ENCODE measurements around the gene PLXNA4. TPM values are rescaled to one million over a fixed set of nuclear protein-coding genes. Genes with fewer than 3 reads are reported as not detected.

The PLXNA4 gene
- total and polyA plus RNA-seq, 9 of the 15 experiments (the other 6 are each of a cell fraction or from before 2014, with no cell fraction given): under 0.01 to 0.09 TPM; not detected in 7

DNA sequence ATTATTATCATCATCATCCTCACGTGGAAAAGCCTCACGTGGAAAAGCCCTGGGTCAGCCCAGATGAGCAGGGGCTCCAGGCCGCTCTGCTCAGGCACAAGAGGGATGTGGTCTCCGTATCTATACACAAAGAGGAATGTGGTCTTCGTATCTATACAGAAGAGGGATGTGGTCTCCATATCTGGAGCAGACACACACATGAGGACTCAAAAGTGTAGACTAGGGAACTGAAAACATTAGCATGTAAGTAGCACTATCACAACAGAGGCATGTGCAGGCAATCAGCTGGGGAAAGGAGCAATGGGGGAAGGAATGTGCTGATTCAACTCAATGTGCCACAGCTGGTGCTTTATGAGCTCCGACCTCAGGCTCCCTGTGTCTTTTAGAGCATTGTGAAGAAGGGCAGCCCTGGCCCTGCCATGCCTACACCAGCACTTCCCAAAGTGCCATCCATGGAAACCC, 86.5 kb downstream of the PLXNA4 start (continued):
- 0 out of 4 replicates have a peak, but pooled peaks of 1 of the 2 experiments have one; percentile 21 for TF ChIP-seq HDAC1 (IDR thresholded peaks at IDR 0.05)
- TF ChIP-seq ESRRA (IDR thresholded peaks at IDR 0.05; ENCODE audit: borderline replicate concordance, low read depth): peak; percentile 79; the same call in 1 of the 2 replicates
- TF ChIP-seq RBM25 (IDR thresholded peaks at IDR 0.05; ENCODE audit: low read depth, low read length, severe bottlenecking): no peak
- TF ChIP-seq NR2F6 (CRISPR knock-in tag; IDR thresholded peaks at IDR 0.05): no peak
- TF ChIP-seq TCF15 (CRISPR knock-in tag; IDR thresholded peaks at IDR 0.05): no peak
- TF ChIP-seq, protein P1, sequence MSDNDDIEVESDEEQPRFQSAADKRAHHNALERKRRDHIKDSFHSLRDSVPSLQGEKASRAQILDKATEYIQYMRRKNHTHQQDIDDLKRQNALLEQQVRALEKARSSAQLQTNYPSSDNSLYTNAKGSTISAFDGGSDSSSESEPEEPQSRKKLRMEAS (CRISPR knock-in tag; IDR thresholded peaks at IDR 0.05): peak; percentile 87
- no peak for TF ChIP-seq ASH1L (IDR thresholded peaks at IDR 0.05; ENCODE audit: borderline replicate concordance, low read depth, partially characterized antibody)
- no peak for TF ChIP-seq TRIM28 (IDR thresholded peaks at IDR 0.05)
- TF ChIP-seq SMAD4 (CRISPR knock-in tag; conservative IDR thresholded peaks at IDR 0.05): peak; percentile 95
- TF ChIP-seq TEAD1 (CRISPR knock-in tag; IDR thresholded peaks at IDR 0.05): peak; percentile 97 to 99
- peak; percentile 67; the same call in 1 of the 2 replicates for TF ChIP-seq SMARCE1 (IDR thresholded peaks at IDR 0.05)
- no peak for TF ChIP-seq REST (IDR thresholded peaks at IDR 0.05; ENCODE audit: borderline replicate concordance)
- TF ChIP-seq REST (CRISPR knock-in tag; IDR thresholded peaks at IDR 0.05; ENCODE audit: low read depth): no peak
- no peak for TF ChIP-seq NFE2L1 (tag; IDR thresholded peaks at IDR 0.05; ENCODE audit: borderline replicate concordance, low read depth)
- peak; percentile 85 for TF ChIP-seq SOX6 (IDR thresholded peaks at IDR 0.05)
- TF ChIP-seq, protein P2, sequence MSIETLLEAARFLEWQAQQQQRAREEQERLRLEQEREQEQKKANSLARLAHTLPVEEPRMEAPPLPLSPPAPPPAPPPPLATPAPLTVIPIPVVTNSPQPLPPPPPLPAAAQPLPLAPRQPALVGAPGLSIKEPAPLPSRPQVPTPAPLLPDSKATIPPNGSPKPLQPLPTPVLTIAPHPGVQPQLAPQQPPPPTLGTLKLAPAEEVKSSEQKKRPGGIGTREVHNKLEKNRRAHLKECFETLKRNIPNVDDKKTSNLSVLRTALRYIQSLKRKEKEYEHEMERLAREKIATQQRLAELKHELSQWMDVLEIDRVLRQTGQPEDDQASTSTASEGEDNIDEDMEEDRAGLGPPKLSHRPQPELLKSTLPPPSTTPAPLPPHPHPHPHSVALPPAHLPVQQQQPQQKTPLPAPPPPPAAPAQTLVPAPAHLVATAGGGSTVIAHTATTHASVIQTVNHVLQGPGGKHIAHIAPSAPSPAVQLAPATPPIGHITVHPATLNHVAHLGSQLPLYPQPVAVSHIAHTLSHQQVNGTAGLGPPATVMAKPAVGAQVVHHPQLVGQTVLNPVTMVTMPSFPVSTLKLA (conservative IDR thresholded peaks at IDR 0.05): peak in 1 of 2 experiments; percentile 48; a peak in 1 of 4 replicates
- no peak for TF ChIP-seq NCOA6 (IDR thresholded peaks at IDR 0.05)
